ENCODE results near the gene TAS2R5.
"Not testable (repeated sequence)": the region's sequence is repeated elsewhere in the genome, so short reads cannot be mapped to it uniquely, and the experiment has no call there.

Gene TAS2R5

GRCh38 chr7:141789917-141790316, at the start of gene TAS2R5:
Gene TAS2R5 (plus strand): TSS chr7:141790217. CDS start chr7:141790362, 145 bp downstream.
- Histone ChIP-seq H3K9me3 (ENCODE audit: low read depth, low read length) (no peaks in the 10 kb centered on the region), H3K27ac (no peak within 1 kb of the TSS), H3K4me3 (no peak within 1 kb of the TSS), H3K36me3 (ENCODE audit: insufficient read depth, low read length) (peaks cover 25% of the 10 kb centered on the region), H3K9ac (ENCODE audit: insufficient read length) (no peak within 1 kb of the TSS)
- DNase-seq (ENCODE audit: low read depth, low spot score) = no peak
- TF ChIP-seq FOXP2 (optimal IDR thresholded peaks at IDR 0.05; ENCODE audit: control extremely low read depth, extremely low read length, insufficient read depth) (no peak), POLR2AphosphoS5 (IDR thresholded peaks at IDR 0.05; ENCODE audit: borderline replicate concordance, low read depth, low read length) (no peak), EZH2 (IDR thresholded peaks at IDR 0.05) (no peak)

- no peak for DNase-seq (ENCODE audit: low read depth, low spot score)
- Histone ChIP-seq H3K36me3 (ENCODE audit: insufficient read depth, low read length) (peaks cover 79% of the 10 kb centered on the region), H3K9ac (ENCODE audit: insufficient read length) (no peak overlapping the region), H3K27ac (no peak overlapping the region), H3K9me3 (ENCODE audit: low read depth, low read length) (no peaks in the 10 kb centered on the region), H3K4me3 (no peak overlapping the region)
- TF ChIP-seq EZH2 (IDR thresholded peaks at IDR 0.05) (no peak), POLR2AphosphoS5 (IDR thresholded peaks at IDR 0.05; ENCODE audit: borderline replicate concordance, low read depth, low read length) (no peak), FOXP2 (optimal IDR thresholded peaks at IDR 0.05; ENCODE audit: control extremely low read depth, extremely low read length, insufficient read depth) (no peak)
Measured at GRCh38 chr7:141742229-141742628, 47.8 kb upstream of the TAS2R5 start.

- 0 out of 2 replicates have a peak, but pooled peaks cover 5% of the 10 kb centered on the region for H3K9me3 ChIP-seq (ENCODE audit: low read depth, low read length)
- no peak overlapping the region for H3K4me3 ChIP-seq
- H3K9ac ChIP-seq (ENCODE audit: insufficient read length) = no peak overlapping the region
- no peak overlapping the region for H3K27ac ChIP-seq
- DNase-seq (ENCODE audit: low read depth, low spot score) = no peak
- peaks cover 97% of the 10 kb centered on the region for H3K36me3 ChIP-seq (ENCODE audit: insufficient read depth, low read length)
- TF ChIP-seq EZH2 (IDR thresholded peaks at IDR 0.05) (no peak), FOXP2 (optimal IDR thresholded peaks at IDR 0.05; ENCODE audit: control extremely low read depth, extremely low read length, insufficient read depth) (no peak), POLR2AphosphoS5 (IDR thresholded peaks at IDR 0.05; ENCODE audit: borderline replicate concordance, low read depth, low read length) (no peak)
Measured at GRCh38 chr7:141744131-141744530, 45.9 kb upstream of the TAS2R5 start.

- DNase-seq (ENCODE audit: low read depth, low spot score) = no peak
- peaks cover 23% of the 10 kb centered on the region for H3K9me3 ChIP-seq (ENCODE audit: low read depth, low read length)
- H3K27ac ChIP-seq = no peak overlapping the region
- TF ChIP-seq EZH2 (IDR thresholded peaks at IDR 0.05) = no peak
- TF ChIP-seq POLR2AphosphoS5 (IDR thresholded peaks at IDR 0.05; ENCODE audit: borderline replicate concordance, low read depth, low read length) = no peak
- no peak for TF ChIP-seq FOXP2 (optimal IDR thresholded peaks at IDR 0.05; ENCODE audit: control extremely low read depth, extremely low read length, insufficient read depth)
- no peak overlapping the region for H3K9ac ChIP-seq (ENCODE audit: insufficient read length)
- peaks cover 100% of the 10 kb centered on the region for H3K36me3 ChIP-seq (ENCODE audit: insufficient read depth, low read length)
- H3K4me3 ChIP-seq = no peak overlapping the region
Measured at GRCh38 chr7:141748396-141748795, 41.6 kb upstream of the TAS2R5 start.

- Histone ChIP-seq H3K36me3 (ENCODE audit: insufficient read depth, low read length) (peaks cover 97% of the 10 kb centered on the region), H3K9me3 (ENCODE audit: low read depth, low read length) (peaks cover 23% of the 10 kb centered on the region)
- H3K4me3 ChIP-seq; H3K27ac ChIP-seq; DNase-seq (ENCODE audit: low read depth, low spot score); H3K9ac ChIP-seq (ENCODE audit: insufficient read length): not testable (repeated sequence)
Measured at GRCh38 chr7:141751904-141752303, 38.1 kb upstream of the TAS2R5 start.

GRCh38 chr7:141752634-141753033, 37.4 kb upstream of the TAS2R5 start:
- Histone ChIP-seq H3K36me3 (ENCODE audit: insufficient read depth, low read length) (peaks cover 97% of the 10 kb centered on the region), H3K4me3 (no peak overlapping the region), H3K27ac (no peak overlapping the region), H3K9ac (ENCODE audit: insufficient read length) (no peak overlapping the region), H3K9me3 (ENCODE audit: low read depth, low read length) (peaks cover 23% of the 10 kb centered on the region)
- no peak for DNase-seq (ENCODE audit: low read depth, low spot score)
- TF ChIP-seq POLR2AphosphoS5 (IDR thresholded peaks at IDR 0.05; ENCODE audit: borderline replicate concordance, low read depth, low read length) (no peak), FOXP2 (optimal IDR thresholded peaks at IDR 0.05; ENCODE audit: control extremely low read depth, extremely low read length, insufficient read depth) (no peak), EZH2 (IDR thresholded peaks at IDR 0.05) (no peak)

- H3K36me3 ChIP-seq (ENCODE audit: insufficient read depth, low read length) = peaks cover 90% of the 10 kb centered on the region
- DNase-seq (ENCODE audit: low read depth, low spot score) = no peak
Measured at GRCh38 chr7:141754939-141755338, 35.1 kb upstream of the TAS2R5 start.

GRCh38 chr7:141763797-141764196, 26.2 kb upstream of the TAS2R5 start, which contains the start of gene TAS2R3:
Gene TAS2R3 (plus strand): TSS chr7:141764097. CDS start chr7:141764159, 62 bp downstream.
- TF ChIP-seq EZH2 (IDR thresholded peaks at IDR 0.05) = no peak
- Histone ChIP-seq H3K9ac (ENCODE audit: insufficient read length) (no peak within 1 kb of the TSS), H3K27ac (no peak within 1 kb of the TSS), H3K9me3 (ENCODE audit: low read depth, low read length) (no peaks in the 10 kb centered on the region), H3K4me3 (no peak within 1 kb of the TSS), H3K36me3 (ENCODE audit: insufficient read depth, low read length) (peaks cover 20% of the 10 kb centered on the region)
- DNase-seq (ENCODE audit: low read depth, low spot score) = no peak

More at GRCh38 chr7:141754939-141755338, 35.1 kb upstream of the TAS2R5 start:
- no peak overlapping the region for H3K27ac ChIP-seq
- TF ChIP-seq FOXP2 (optimal IDR thresholded peaks at IDR 0.05; ENCODE audit: control extremely low read depth, extremely low read length, insufficient read depth) (no peak), POLR2AphosphoS5 (IDR thresholded peaks at IDR 0.05; ENCODE audit: borderline replicate concordance, low read depth, low read length) (no peak), EZH2 (IDR thresholded peaks at IDR 0.05) (no peak)
- H3K4me3 ChIP-seq = no peak overlapping the region
- peaks cover 18% of the 10 kb centered on the region for H3K9me3 ChIP-seq (ENCODE audit: low read depth, low read length)
- H3K9ac ChIP-seq (ENCODE audit: insufficient read length) = no peak overlapping the region

GRCh38 chr7:141770083-141770583, 19.9 kb upstream of the TAS2R5 start:
- not testable (repeated sequence) for H3K27ac ChIP-seq; H3K4me3 ChIP-seq; H3K36me3 ChIP-seq (ENCODE audit: insufficient read depth, low read length); H3K9me3 ChIP-seq (ENCODE audit: low read depth, low read length); DNase-seq (ENCODE audit: low read depth, low spot score); H3K9ac ChIP-seq (ENCODE audit: insufficient read length)

Measured in SK-N-MC (cell line).